HS-5 (cell line): ENCODE data around the gene POLR1B.
A peak's percentile ranks its signal among the peaks of the same experiment; 100 is the strongest.
"Not testable (repeated sequence)": the region's sequence is repeated elsewhere in the genome, so short reads cannot be mapped to it uniquely, and the experiment has no call there.

Source experiments
- DNase-seq: peaks from one replicate; pipeline ENCODE4 v3.0.0-alpha.2; 2012; ENCODE audit warnings: low read depth

The POLR1B gene, protein sequence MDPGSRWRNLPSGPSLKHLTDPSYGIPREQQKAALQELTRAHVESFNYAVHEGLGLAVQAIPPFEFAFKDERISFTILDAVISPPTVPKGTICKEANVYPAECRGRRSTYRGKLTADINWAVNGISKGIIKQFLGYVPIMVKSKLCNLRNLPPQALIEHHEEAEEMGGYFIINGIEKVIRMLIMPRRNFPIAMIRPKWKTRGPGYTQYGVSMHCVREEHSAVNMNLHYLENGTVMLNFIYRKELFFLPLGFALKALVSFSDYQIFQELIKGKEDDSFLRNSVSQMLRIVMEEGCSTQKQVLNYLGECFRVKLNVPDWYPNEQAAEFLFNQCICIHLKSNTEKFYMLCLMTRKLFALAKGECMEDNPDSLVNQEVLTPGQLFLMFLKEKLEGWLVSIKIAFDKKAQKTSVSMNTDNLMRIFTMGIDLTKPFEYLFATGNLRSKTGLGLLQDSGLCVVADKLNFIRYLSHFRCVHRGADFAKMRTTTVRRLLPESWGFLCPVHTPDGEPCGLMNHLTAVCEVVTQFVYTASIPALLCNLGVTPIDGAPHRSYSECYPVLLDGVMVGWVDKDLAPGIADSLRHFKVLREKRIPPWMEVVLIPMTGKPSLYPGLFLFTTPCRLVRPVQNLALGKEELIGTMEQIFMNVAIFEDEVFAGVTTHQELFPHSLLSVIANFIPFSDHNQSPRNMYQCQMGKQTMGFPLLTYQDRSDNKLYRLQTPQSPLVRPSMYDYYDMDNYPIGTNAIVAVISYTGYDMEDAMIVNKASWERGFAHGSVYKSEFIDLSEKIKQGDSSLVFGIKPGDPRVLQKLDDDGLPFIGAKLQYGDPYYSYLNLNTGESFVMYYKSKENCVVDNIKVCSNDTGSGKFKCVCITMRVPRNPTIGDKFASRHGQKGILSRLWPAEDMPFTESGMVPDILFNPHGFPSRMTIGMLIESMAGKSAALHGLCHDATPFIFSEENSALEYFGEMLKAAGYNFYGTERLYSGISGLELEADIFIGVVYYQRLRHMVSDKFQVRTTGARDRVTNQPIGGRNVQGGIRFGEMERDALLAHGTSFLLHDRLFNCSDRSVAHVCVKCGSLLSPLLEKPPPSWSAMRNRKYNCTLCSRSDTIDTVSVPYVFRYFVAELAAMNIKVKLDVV

DNA sequence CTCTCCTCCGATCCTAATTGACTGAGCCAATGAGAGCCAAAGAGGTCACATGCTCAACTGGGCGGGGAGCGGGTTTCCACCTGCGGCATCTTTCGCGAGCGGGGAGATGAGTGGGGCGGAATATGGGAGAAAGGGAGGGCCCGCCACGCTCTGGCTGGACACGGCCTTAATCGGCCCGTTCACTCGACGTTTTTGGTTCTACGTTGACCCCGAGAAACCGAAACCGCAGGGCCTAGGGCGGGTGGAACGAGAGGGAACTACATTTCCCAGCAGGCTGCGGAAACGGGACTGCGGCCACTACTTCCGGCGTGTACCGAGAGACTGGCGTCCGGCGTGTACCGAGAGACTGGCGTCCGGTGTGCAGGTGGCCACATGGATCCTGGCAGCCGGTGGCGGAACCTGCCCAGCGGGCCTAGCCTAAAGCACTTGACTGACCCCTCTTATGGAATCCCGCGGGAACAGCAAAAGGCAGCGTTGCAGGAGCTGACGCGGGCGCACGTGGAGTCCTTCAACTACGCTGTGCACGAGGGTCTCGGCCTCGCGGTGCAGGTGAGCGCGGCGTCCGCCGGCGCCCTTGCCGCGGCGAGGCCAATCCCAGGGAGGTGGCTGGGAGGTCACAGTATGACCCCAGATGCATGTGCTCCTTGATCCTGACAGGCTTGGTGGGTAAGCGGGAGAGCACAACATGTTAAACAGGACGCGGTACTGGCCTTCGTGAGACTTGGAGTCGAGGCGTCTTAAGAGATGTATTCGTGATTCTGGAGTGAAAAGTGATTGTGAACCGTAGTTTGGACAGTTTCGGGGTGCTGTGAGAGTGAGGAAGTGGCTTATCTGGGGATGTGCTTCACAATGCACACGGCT is at the start of gene POLR1B:
Gene POLR1B, plus strand, starts transcription at position 343 of the 861 bp plus-strand sequence. Its CDS starts 30 bp downstream, at position 373.
- peak; percentile 68 for DNase-seq

DNA sequence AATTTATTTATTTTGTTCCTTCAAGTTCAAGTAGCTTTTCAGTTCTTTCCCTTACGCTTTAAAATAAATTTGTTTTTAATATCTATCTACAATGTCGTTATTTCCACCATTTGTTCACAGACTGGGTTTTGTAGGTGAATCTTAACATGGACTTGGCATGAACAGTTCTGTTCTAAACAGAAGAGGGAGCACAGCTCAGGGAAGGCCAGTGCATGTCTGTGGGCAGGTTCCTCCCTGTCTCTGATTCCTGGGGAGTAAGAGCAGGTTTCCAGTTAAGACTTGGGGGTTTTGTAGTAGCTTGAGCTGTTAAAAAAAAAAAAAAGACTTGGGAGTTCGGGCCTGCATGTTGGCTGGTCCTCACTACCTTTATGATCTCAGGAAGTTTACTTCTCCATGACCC is 49.2 kb upstream of the POLR1B start:
- DNase-seq: no peak

DNA sequence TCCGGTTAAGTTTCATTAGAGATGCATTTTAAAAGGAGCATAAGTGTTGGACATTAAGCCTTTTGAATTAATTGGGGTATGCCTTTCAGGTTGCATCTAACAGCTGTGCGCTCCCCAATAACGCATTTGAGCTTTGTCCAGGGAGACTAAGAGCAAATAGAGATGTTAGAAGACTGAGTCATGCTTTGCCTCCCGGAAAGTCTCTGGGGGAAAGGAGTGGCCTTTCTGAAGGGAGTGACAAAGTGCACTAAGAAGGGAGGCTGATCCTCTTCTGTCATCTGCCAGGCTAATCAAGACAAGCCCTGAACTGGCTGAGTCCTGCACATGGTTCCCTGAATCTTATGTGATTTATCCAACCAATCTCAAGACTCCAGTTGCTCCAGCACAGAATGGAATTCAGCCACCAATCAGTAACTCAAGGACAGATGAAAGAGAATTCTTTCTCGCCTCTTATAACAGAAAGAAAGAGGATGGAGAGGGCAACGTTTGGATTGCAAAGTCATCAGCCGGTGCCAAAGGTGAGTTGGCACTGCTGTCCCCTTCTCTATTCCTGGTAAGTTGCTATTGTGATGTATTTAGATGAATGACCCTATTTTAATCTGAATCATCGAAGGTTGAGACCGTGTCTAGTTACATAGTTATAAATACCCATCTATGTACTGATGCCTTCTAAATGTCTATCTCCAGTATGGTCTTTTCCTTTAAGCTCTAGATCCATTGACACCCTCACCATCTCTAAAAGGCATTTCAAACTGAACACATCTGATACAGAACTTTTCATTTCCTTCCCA is 48.2 kb upstream of the POLR1B start:
- peak; percentile 40 for DNase-seq

GRCh38 chr2:112494828-112495227 is 47.4 kb upstream of the POLR1B start:
- DNase-seq: no peak

DNA sequence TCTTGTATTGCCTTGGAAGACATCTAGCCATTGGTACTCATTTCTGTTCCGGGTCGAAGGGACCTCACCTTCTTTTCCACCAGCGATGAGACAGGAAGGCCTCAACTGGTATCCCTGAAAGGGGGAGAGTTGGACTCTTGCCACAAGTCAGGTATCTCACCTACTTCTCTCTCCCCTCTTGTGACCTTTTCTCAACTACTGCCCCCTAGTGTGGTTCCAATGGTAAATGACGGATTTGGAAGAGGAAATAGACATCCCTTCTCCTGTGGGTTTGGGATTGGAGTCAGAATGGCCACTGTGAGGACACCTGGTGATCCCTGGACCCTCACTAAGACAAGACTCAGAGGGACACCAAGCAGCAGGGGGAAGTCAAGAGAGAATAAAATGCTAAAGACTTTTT is 46.4 kb upstream of the POLR1B start:
- not testable (repeated sequence) for DNase-seq

- DNase-seq: not testable (repeated sequence)
Observed at GRCh38 chr2:112500850-112501484, 41.3 kb upstream of the POLR1B start.

GRCh38 chr2:112509239-112509998 is 32.8 kb upstream of the POLR1B start:
- not testable (repeated sequence) for DNase-seq

DNA sequence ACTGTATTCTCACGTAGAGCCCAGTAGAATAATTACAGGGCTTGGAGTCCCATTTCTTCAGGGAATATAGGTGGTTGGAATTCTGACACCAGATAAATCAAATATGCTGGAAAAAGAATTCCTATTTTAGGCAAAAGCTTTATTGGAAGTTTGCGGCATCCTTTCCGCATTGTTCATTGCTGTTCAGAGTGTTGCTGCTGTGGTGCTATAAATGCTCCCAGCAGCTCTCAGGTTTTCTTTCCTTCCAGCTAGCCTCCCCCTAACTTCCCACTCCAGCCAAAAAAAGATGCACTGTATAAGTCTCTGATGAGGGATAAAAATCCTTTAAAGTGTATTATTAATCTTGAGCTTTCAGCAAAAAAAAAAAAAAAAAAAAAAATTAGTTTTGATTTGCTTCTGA is 25.5 kb upstream of the POLR1B start:
- no peak for DNase-seq

- DNase-seq: no peak
Observed at GRCh38 chr2:112518807-112519206, 23.5 kb upstream of the POLR1B start.

DNA sequence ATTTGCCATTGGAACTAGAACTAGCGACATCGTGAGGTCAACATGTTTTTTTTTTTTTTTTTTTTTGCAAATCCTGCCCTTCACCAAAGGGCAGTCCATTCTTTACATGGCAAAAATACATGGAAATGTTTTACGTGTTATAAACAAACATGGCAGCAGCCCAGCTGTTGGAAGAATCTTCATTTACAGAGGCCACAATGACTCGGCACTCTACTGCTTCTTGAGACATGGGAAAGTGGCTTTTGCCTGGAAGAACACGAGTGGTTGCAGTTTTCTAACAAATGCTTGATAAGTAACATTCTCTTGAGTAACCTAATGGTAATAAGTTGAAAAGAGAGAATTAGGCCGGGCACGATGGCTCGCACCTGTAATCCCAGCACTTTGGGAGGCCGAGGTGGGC is 22.8 kb upstream of the POLR1B start:
- no peak for DNase-seq

DNA sequence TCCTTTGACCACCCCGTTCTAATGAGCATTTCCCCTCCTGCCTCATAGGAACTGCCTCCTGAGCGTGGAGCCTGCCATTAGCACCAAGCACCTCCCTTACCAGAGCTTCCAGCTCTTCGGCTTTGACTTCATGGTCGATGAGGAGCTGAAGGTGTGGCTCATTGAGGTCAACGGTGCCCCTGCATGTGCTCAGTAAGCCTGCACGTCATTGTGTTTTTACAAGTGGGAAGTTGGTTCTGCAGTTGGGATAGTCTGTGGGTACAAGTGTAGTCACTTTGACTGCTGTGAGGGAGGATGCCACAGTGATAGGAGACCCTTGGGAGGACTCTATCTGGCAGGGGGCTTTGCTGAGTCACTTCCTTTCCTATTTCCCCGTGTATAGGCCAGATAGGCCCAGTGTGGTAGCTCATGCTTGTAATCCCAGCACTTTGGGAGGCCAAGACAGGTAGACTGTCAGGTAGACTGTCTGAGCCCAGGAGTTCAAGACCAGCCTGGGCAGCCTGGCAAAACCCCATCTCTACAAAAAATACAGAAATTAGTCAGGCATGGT is 22.0 kb upstream of the POLR1B start:
- no peak for DNase-seq

DNA sequence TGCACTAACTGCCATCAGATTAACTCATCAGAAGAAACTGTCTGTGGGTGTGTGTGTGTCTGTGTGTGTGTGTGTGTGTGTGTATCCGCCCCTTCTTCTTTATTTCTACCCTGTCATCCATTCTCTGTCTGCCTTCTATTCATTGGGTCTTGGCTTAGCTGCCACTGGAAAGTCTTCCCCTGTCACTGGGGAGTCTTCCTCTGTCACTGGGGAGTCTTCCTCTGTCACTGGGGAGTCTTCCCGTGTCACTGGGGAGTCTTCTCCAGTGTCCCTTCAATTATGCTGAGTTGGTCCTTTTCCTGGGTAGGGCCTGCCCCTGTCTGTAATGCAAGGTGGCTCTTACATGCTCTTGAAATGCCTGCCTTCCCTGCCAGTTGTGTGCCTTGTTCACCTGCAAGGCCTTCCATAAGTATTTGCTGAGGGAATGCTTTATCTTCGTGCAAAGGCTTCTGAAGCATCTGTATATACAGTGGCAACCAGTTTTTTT is 18.9 kb upstream of the POLR1B start:
- no peak for DNase-seq

GRCh38 chr2:112524276-112524675 is 18.0 kb upstream of the POLR1B start:
- DNase-seq: not testable (repeated sequence)

DNA sequence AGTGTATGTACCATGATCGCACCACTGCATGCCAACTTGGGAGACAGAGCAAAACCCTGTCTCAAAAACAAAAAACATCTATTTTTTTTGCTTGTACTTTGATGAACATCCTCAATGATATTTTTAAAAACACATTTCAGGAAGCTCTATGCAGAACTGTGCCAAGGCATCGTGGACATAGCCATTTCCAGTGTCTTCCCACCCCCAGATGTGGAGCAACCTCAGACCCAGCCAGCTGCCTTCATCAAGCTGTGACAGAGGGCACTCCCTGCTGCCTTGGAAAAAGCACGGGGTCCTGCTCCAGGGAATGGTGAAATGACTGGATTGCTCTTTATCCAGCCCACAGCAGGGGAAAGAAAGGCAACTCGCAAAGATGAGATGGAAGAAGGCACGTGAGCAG is 13.7 kb upstream of the POLR1B start:
- no peak for DNase-seq

DNA sequence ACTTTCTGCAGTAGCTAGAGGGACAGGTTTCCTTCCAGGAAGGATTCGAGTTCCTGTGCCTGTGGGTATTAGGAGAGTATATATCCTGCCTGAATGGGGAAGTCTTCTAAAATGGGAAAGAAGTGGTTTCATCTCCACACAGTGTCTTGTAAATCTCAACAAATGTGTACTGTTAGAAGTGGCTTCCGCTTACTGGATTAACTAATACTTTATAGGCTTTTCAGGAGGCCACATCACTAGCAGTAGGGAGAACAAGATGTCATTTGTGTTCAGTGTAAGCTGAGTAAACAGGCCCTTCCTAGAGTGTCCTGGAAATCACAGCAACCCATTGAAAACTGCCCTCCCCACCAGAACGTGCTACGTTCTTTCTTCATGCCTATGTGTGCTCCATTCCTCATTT is 12.5 kb upstream of the POLR1B start:
- DNase-seq: no peak

GRCh38 chr2:112530728-112531127 is 11.5 kb upstream of the POLR1B start:
- DNase-seq: no peak

- no peak for DNase-seq
Observed at GRCh38 chr2:112534826-112535225, 7.4 kb upstream of the POLR1B start.

GRCh38 chr2:112536665-112537064 is 5.6 kb upstream of the POLR1B start:
- DNase-seq: not testable (repeated sequence)

DNA sequence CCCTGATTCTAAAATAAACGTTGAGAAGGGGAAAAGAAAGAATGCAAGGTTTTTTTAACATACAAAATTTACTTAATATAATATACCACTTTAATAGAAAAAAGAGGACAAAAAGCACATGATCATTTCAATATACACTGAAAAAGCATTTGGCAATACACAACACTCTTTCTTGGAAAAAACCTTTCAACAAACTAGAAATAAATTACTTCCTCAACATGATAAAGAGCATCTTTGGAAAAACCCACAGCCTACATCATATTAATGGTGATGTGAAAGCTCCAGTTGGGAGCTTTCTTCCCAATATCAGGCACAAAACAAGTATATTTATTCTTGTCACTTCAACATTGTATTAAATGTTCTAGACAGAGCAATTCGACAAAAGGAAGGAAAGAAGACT is 3.0 kb upstream of the POLR1B start:
- no peak for DNase-seq
